Measurements from ENCODE around the gene OSBPL10. TPM values are rescaled to one million over a fixed set of nuclear protein-coding genes. Genes with fewer than 3 reads are reported as not detected.

OSBPL10 gene
- total and polyA plus RNA-seq, 7 donors: 2.3 to 77.7 (median 8.5) TPM

- intact Hi-C loops (cut with DNase I): no loop called here
- Histone ChIP-seq H3K9me3 (no peaks in the 10 kb centered on the region), H3K4me3 (no peak overlapping the region), H3K27ac (no peak overlapping the region), H3K36me3 (no peaks in the 10 kb centered on the region), H3K27me3 (no peaks in the 10 kb centered on the region), H3K4me1 (peaks cover 0 to 30% (median 20%) of the 10 kb centered on the region in 4 donors)
- 83 to 84% methylated on average over 1 of the region's 1 CpG for WGBS, 2 donors
- DNase-seq: no peak
- no peak for TF ChIP-seq CTCF (IDR thresholded peaks at IDR 0.05)
- no peak for TF ChIP-seq POLR2A (IDR thresholded peaks at IDR 0.05)
- TF ChIP-seq POLR2AphosphoS5 (IDR thresholded peaks at IDR 0.05): no peak
- no peak for TF ChIP-seq EP300 (IDR thresholded peaks at IDR 0.05)
These were observed 85.0 kb downstream of the OSBPL10 start for GRCh38 chr3:31896026-31896425.

DNA sequence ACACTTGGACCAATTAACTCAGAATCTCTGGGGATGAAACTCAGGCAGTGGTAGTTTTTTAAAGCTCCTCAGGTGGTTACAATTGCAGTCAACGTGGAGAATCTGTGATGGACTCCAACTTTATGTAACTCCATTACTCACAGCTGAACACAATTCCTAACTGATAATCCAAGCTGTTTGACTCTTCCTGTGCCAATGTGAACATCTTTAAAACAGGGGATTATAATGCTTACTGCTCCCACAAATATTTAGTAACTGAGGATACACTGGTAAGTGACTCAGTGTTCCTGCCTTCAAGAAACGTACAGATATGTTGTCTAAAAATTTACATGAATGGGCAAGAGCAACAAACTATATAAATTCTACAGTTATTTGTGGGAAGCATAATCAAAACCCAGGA, 85.6 kb downstream of the OSBPL10 start:
- Histone ChIP-seq H3K4me1 (peaks cover 0 to 30% (median 20%) of the 10 kb centered on the region in 4 donors), H3K9me3 (no peaks in the 10 kb centered on the region), H3K27me3 (no peaks in the 10 kb centered on the region), H3K4me3 (no peak overlapping the region), H3K36me3 (no peaks in the 10 kb centered on the region), H3K27ac (no peak overlapping the region)
- no peak for TF ChIP-seq POLR2A (IDR thresholded peaks at IDR 0.05)
- TF ChIP-seq CTCF (IDR thresholded peaks at IDR 0.05): no peak
- TF ChIP-seq EP300 (IDR thresholded peaks at IDR 0.05): no peak
- TF ChIP-seq POLR2AphosphoS5 (IDR thresholded peaks at IDR 0.05): no peak
- intact Hi-C loops (cut with DNase I): no loop called here
- DNase-seq: no peak
- WGBS, 2 donors: 79 to 84% methylated on average over 2 of the region's 2 CpGs

GRCh38 chr3:31892916-31893573, 88.0 kb downstream of the OSBPL10 start:
- H3K4me1 ChIP-seq: peaks cover 0 to 27% (median 20%) of the 10 kb centered on the region in 4 donors
- no peaks in the 10 kb centered on the region for H3K27me3 ChIP-seq
- H3K4me3 ChIP-seq: no peak overlapping the region
- intact Hi-C loops (cut with DNase I): no loop called here
- DNase-seq: no peak
- TF ChIP-seq POLR2A (IDR thresholded peaks at IDR 0.05) (no peak), EP300 (IDR thresholded peaks at IDR 0.05) (no peak), POLR2AphosphoS5 (IDR thresholded peaks at IDR 0.05) (peak in 1 of 4 donors; percentile 14)
- no peaks in the 10 kb centered on the region for H3K9me3 ChIP-seq
- no peaks in the 10 kb centered on the region for H3K36me3 ChIP-seq
- WGBS, 2 donors: 92 to 93% methylated on average over 4 of the region's 4 CpGs
- peak overlapping the region in 2 of 4 donors; percentile 30 to 35 for H3K27ac ChIP-seq

GRCh38 chr3:31892500-31892899, 88.6 kb downstream of the OSBPL10 start:
- no peaks in the 10 kb centered on the region for H3K9me3 ChIP-seq
- TF ChIP-seq POLR2A (IDR thresholded peaks at IDR 0.05): no peak
- no peak for TF ChIP-seq EP300 (IDR thresholded peaks at IDR 0.05)
- no peak for TF ChIP-seq POLR2AphosphoS5 (IDR thresholded peaks at IDR 0.05)
- TF ChIP-seq CTCF (IDR thresholded peaks at IDR 0.05): no peak
- H3K36me3 ChIP-seq: no peaks in the 10 kb centered on the region
- no peak overlapping the region for H3K27ac ChIP-seq
- no peak for DNase-seq
- WGBS, 2 donors: 94 to 95% methylated on average over 5 of the region's 5 CpGs
- H3K27me3 ChIP-seq: no peaks in the 10 kb centered on the region
- intact Hi-C loops (cut with DNase I): no loop called here
- H3K4me3 ChIP-seq: no peak overlapping the region
- peaks cover 0 to 27% (median 20%) of the 10 kb centered on the region in 4 donors for H3K4me1 ChIP-seq

- TF ChIP-seq CTCF (IDR thresholded peaks at IDR 0.05): no peak
- TF ChIP-seq POLR2AphosphoS5 (IDR thresholded peaks at IDR 0.05): no peak
- no peak for TF ChIP-seq EP300 (IDR thresholded peaks at IDR 0.05)
- no peak for TF ChIP-seq POLR2A (IDR thresholded peaks at IDR 0.05)
- H3K27me3 ChIP-seq: no peaks in the 10 kb centered on the region
- H3K36me3 ChIP-seq: no peaks in the 10 kb centered on the region
- peaks cover 0 to 27% (median 20%) of the 10 kb centered on the region in 4 donors for H3K4me1 ChIP-seq
- no peaks in the 10 kb centered on the region for H3K9me3 ChIP-seq
- H3K27ac ChIP-seq: no peak overlapping the region
- H3K4me3 ChIP-seq: no peak overlapping the region
- 88 to 89% methylated on average over 11 of the region's 11 CpGs for WGBS, 2 donors
- no peak for DNase-seq
- intact Hi-C loops (cut with DNase I): no loop called here
These were observed 89.1 kb downstream of the OSBPL10 start for GRCh38 chr3:31891876-31892455.
